ENCODE results near the gene SPRR2B.
"Not testable (repeated sequence)": the region's sequence is repeated elsewhere in the genome, so short reads cannot be mapped to it uniquely, and the experiment has no call there.

GRCh38 chr1:153021829-153022228 lies 49.6 kb downstream of the SPRR2B start:
- not testable (repeated sequence) for TF ChIP-seq CTCF (conservative IDR thresholded peaks at IDR 0.05 in 1 of 2, IDR thresholded peaks at IDR 0.05 in 1 of 2; ENCODE audit: low read depth in 1 of 2, low read length in 2 of 2); EZH2 (IDR thresholded peaks at IDR 0.05; ENCODE audit: low read length, missing control alignments)
